DOHH2 (cell line): ENCODE data around the gene DISC1.

Experiments used
- H3F3A ChIP-seq: fragments of 200-600 bp; sonication (generic), shearing (Covaris generic); 2 replicates; pipeline ENCODE4 v1.6.0; 2016; ENCODE audit warnings: antibody characterized with exemption, mild to moderate bottlenecking; ENCODE audit not compliant: control insufficient read depth, insufficient read depth
- H3K27ac ChIP-seq: fragments of 200-600 bp; sonication (generic); 2 replicates; pipeline ENCODE4 v1.5.1; 2014; ENCODE audit warnings: low read depth, mild to moderate bottlenecking, low read length, moderate library complexity
- H3K27me3 ChIP-seq: fragments of 200-600 bp; sonication (generic); 2 replicates; pipeline ENCODE4 v1.6.1; 2014; ENCODE audit warnings: mild to moderate bottlenecking, low read length, mixed read lengths; ENCODE audit not compliant: control insufficient read depth
- H3K36me3 ChIP-seq: fragments of 200-600 bp; sonication (generic); 2 replicates; pipeline ENCODE4 v1.6.1; 2014; ENCODE audit warnings: mild to moderate bottlenecking, low read length, moderate library complexity, mixed read lengths; ENCODE audit not compliant: control insufficient read depth
- H3K4me1 ChIP-seq: fragments of 200-600 bp; sonication (generic); 2 replicates; pipeline ENCODE4 v1.6.1; 2014; ENCODE audit warnings: mild to moderate bottlenecking, low read length, mixed read lengths; ENCODE audit not compliant: control insufficient read depth
- H3K4me2 ChIP-seq: fragments of 200-600 bp; sonication (generic); 2 replicates; pipeline ENCODE4 v1.6.0; 2014; ENCODE audit warnings: mild to moderate bottlenecking, low read length, moderate library complexity
- H3K4me3 ChIP-seq: fragments of 200-600 bp; sonication (generic); 2 replicates; pipeline ENCODE4 v1.5.1; 2014; ENCODE audit warnings: mild to moderate bottlenecking, low read length, mixed read lengths
- H3K79me2 ChIP-seq: fragments of 200-600 bp; sonication (generic); 2 replicates; pipeline ENCODE4 v1.6.1; 2014; ENCODE audit warnings: mild to moderate bottlenecking, low read length, mixed read lengths; ENCODE audit not compliant: control insufficient read depth
- H3K9me2 ChIP-seq: fragments of 200-600 bp; sonication (generic); replicated peaks from 2 replicates; pipeline ENCODE4 v1.6.1; 2014; ENCODE audit warnings: mild to moderate bottlenecking, low read length, mixed read lengths; ENCODE audit not compliant: control insufficient read depth
- H3K9me3 ChIP-seq: fragments of 200-600 bp; sonication (generic); 2 replicates; pipeline ENCODE4 v1.6.1; 2014; ENCODE audit warnings: antibody characterized with exemption, low read length, mixed read lengths; ENCODE audit not compliant: control insufficient read depth, insufficient read depth
- H4K20me1 ChIP-seq: fragments of 200-600 bp; sonication (generic); 2 replicates; pipeline ENCODE4 v1.6.0; 2014; ENCODE audit warnings: low read depth, mild to moderate bottlenecking, antibody characterized with exemption, low read length, moderate library complexity; ENCODE audit not compliant: control insufficient read depth, insufficient read depth
- EZH2phosphoT487 ChIP-seq: fragments of 200-600 bp; sonication (generic); IDR thresholded peaks from 2 replicates; pipeline ENCODE4 v1.6.1; 2017; ENCODE audit warnings: borderline replicate concordance, mild to moderate bottlenecking, antibody characterized with exemption, low read length, moderate library complexity, mixed read lengths
- TF ChIP-seq, protein P1 (sequence below): fragments of 200-600 bp; sonication (generic); IDR thresholded peaks from one replicate; pipeline ENCODE4 v1.5.1; 2014; ENCODE audit warnings: antibody characterized with exemption, mild to moderate bottlenecking, low read depth, low read length; ENCODE audit not compliant: poor library complexity, severe bottlenecking

Gene DISC1

DNA sequence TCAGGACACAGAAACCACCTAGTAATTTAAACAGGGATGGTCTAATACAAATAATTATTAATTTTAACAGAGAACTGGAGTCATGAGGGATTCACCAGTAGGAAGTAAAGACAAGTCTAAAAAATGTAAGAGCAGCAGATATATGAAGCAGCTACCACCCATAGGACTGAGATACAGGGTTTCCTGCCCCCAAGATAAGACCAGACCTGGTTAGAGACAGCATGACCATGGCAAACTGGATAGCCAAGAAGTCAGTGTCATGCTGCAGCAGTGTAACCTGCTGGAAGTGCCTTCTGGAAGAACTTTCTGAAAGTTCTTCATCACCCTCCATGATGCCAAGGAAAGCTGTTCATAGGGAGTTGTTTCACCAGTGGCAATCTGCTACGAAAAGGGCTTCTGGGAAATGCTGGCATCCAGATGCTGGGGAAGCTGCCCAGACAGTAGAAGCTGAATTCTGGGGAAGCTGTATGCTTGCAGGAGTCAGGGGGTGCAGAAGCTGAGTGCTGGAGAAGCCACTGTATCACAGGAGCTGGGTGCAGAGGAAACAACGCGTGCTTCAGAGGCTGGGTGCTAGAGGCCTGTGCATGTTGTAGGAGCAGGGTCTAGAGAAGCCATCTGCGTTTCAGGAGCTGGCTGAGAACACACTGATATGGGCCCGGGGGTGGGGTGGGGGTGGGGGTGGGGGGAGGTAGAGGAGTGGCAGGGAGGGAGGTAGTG is 356.4 kb downstream of the DISC1 start:
- H3K4me1 ChIP-seq, result no peaks in the 10 kb centered on the region
- H3K79me2 ChIP-seq, result no peaks in the 10 kb centered on the region
- H3K9me3 ChIP-seq, result no peaks in the 10 kb centered on the region
- H4K20me1 ChIP-seq, result no peaks in the 10 kb centered on the region
- no peak overlapping the region for H3K4me2 ChIP-seq
- H3K27ac ChIP-seq, result no peak overlapping the region
- no peaks in the 10 kb centered on the region for H3K9me2 ChIP-seq
- H3F3A ChIP-seq, result no peaks in the 10 kb centered on the region
- no peak overlapping the region for H3K4me3 ChIP-seq
- no peaks in the 10 kb centered on the region for H3K36me3 ChIP-seq
- H3K27me3 ChIP-seq, result no peaks in the 10 kb centered on the region
- TF ChIP-seq, protein P1, sequence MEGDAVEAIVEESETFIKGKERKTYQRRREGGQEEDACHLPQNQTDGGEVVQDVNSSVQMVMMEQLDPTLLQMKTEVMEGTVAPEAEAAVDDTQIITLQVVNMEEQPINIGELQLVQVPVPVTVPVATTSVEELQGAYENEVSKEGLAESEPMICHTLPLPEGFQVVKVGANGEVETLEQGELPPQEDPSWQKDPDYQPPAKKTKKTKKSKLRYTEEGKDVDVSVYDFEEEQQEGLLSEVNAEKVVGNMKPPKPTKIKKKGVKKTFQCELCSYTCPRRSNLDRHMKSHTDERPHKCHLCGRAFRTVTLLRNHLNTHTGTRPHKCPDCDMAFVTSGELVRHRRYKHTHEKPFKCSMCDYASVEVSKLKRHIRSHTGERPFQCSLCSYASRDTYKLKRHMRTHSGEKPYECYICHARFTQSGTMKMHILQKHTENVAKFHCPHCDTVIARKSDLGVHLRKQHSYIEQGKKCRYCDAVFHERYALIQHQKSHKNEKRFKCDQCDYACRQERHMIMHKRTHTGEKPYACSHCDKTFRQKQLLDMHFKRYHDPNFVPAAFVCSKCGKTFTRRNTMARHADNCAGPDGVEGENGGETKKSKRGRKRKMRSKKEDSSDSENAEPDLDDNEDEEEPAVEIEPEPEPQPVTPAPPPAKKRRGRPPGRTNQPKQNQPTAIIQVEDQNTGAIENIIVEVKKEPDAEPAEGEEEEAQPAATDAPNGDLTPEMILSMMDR, result no peak
- TF ChIP-seq EZH2phosphoT487, result no peak

DNA sequence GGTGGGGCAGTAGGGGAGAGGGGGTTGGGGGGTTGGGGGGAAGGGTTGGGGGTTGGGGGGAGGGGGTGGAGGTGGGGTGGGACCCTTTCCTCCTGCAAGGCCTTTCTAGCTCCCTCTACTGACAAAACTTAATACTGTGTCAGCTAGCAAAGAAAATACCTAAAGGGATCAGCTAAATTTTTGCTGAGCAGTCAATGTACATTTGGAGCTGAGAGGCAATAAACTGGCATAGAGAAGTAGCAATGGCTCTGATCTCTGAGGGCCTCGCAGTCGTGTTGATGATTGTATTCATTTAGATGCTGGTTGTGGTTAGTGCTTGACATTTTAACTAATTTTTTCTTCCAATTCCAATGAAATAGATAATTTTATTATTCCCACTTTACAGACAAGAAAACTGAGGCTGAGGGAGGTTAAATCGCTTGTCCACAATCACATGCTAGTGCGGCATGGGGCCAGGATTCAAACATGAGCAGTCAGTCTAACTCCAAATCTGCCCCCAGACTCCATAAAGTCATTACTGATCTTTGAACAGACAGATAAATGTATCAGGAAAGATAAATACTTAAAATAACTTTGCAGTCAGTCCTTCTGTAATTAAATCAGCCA is 357.1 kb downstream of the DISC1 start:
- no peaks in the 10 kb centered on the region for H3K79me2 ChIP-seq
- TF ChIP-seq EZH2phosphoT487, result no peak
- TF ChIP-seq, protein P1, result no peak
- H3K9me2 ChIP-seq, result no peaks in the 10 kb centered on the region
- H4K20me1 ChIP-seq, result no peaks in the 10 kb centered on the region
- H3K36me3 ChIP-seq, result no peaks in the 10 kb centered on the region
- no peaks in the 10 kb centered on the region for H3F3A ChIP-seq
- H3K27ac ChIP-seq, result no peak overlapping the region
- H3K4me1 ChIP-seq, result no peaks in the 10 kb centered on the region
- H3K9me3 ChIP-seq, result no peaks in the 10 kb centered on the region
- H3K27me3 ChIP-seq, result no peaks in the 10 kb centered on the region
- H3K4me2 ChIP-seq, result no peak overlapping the region
- H3K4me3 ChIP-seq, result no peak overlapping the region

DNA sequence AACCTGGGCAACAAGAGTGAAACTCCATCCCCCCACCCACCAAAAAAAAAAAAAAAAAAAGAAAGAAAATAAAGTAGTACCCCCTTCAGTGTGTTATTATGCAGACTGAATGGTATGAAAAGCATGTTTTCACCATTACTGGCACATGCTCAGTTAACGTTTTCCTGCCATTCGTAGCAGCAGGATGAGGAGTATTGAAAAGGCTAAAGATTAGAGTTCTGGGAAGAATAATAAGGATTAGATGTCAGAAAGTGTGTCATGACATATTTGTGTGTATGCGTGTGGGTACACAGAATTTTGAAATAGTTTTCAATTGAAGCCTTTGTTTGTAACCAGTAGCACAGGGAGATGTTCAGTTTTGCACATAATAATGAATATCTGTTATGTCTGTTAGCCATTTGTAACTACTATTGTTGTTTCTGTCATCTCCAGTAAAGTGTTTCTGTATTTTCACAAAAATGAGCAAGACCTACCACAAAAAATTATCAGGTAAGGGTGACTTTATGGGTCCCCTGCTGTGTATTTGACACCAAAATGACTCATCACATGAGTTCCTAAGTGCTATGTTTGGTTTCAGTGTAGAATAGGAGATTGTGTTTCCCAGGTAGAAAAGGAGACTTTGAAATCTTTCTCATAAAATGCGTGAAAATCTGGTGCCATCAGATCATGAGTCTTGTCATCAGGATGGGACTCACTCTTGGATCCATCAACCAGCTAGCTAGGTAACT is 358.9 kb downstream of the DISC1 start:
- Histone ChIP-seq H3K4me1 (no peaks in the 10 kb centered on the region), H3K27me3 (no peaks in the 10 kb centered on the region), H3F3A (no peaks in the 10 kb centered on the region), H3K9me3 (no peaks in the 10 kb centered on the region), H3K27ac (no peak overlapping the region), H3K79me2 (no peaks in the 10 kb centered on the region), H4K20me1 (no peaks in the 10 kb centered on the region), H3K9me2 (no peaks in the 10 kb centered on the region), H3K4me3 (no peak overlapping the region), H3K4me2 (no peak overlapping the region), H3K36me3 (no peaks in the 10 kb centered on the region)
- TF ChIP-seq EZH2phosphoT487, result no peak
- TF ChIP-seq, protein P1, result no peak
